Panc1 (cell line): ENCODE measurements around the gene BEND3. TPM values are rescaled to one million over a fixed set of nuclear protein-coding genes. Genes with fewer than 3 reads are reported as not detected.

Experiments used
- ATAC-seq: fragments of 200-7000 bp; cut with Tn5 transposase; 2 replicates; pipeline ENCODE4 v1.9.1; 2020; ENCODE audit warnings: mild to moderate bottlenecking, moderate library complexity
- BruUV-seq: library from RNA; stranded (reverse); fragments of 400-500 nt; replicated peaks from 2 replicates; lab custom pipeline; 2021; lab: Mats Ljungman, UMichigan
- CTCF ChIA-PET: fragments of 300-600 bp; sonication (Branson Sonifier 250); formaldehyde crosslinking; loops from one replicate; lab custom pipeline; 2022; ENCODE audit warnings: antibody characterized with exemption; lab: Charles Lee
- POLR2A ChIA-PET: fragments of 300-600 bp; sonication (Branson Sonifier 250); formaldehyde crosslinking; loops from one replicate; lab custom pipeline; 2022; ENCODE audit warnings: antibody characterized with exemption; lab: Charles Lee
- DNase-seq: peaks from one replicate; pipeline ENCODE4 v3.0.0-alpha.2; 2010; ENCODE audit warnings: low read depth, low spot score
- H3K27ac ChIP-seq: 2 replicates; pipeline ENCODE4 v1.5.1; 2011; ENCODE audit warnings: mild to moderate bottlenecking, low read length, inconsistent platforms
- H3K27me3 ChIP-seq: fragments of 200-500 bp; sonication (Bioruptor generic); 2 replicates; pipeline ENCODE4 v1.6.0; 2014; ENCODE audit warnings: low read length, inconsistent platforms; ENCODE audit not compliant: control insufficient read depth, insufficient read depth
- H3K36me3 ChIP-seq: fragments of 200-500 bp; sonication (Bioruptor generic); 2 replicates; pipeline ENCODE4 v1.5.1; 2014; ENCODE audit warnings: inconsistent platforms, mild to moderate bottlenecking, low read length, moderate library complexity; ENCODE audit not compliant: control insufficient read depth, insufficient read depth
- H3K4me1 ChIP-seq: 2 replicates; pipeline ENCODE4 v1.5.1; 2011; ENCODE audit warnings: inconsistent platforms, mild to moderate bottlenecking, low read length, moderate library complexity; ENCODE audit not compliant: control insufficient read depth, insufficient read depth
- H3K4me3 ChIP-seq, 2 experiments: 2 replicates each; pipeline ENCODE4 v1.5.1; 2011 to 2012; ENCODE audit warnings: low read depth in 2 of 2, low read length in 2 of 2, mild to moderate bottlenecking in 2 of 2, inconsistent platforms in 1 of 2, moderate library complexity in 1 of 2
- H3K9me3 ChIP-seq: fragments of 200-500 bp; sonication (Bioruptor generic); 2 replicates; pipeline ENCODE4 v1.5.1; 2014; ENCODE audit warnings: low read depth, mild to moderate bottlenecking, inconsistent platforms, low read length, moderate library complexity; ENCODE audit not compliant: control insufficient read depth, insufficient read depth
- POLR2AphosphoS5 ChIP-seq: IDR thresholded peaks from 2 replicates; pipeline ENCODE4 v1.6.1; 2012; ENCODE audit warnings: mild to moderate bottlenecking, low read depth, low read length, moderate library complexity
- SIN3A ChIP-seq: IDR thresholded peaks from 2 replicates; pipeline ENCODE4 v1.6.1; 2012; ENCODE audit warnings: low read depth, mild to moderate bottlenecking, low read length, moderate library complexity, borderline replicate concordance; ENCODE audit not compliant: insufficient read depth
- TCF7L2 ChIP-seq: IDR thresholded peaks from 2 replicates; pipeline ENCODE4 v1.6.1; 2011; ENCODE audit warnings: mild to moderate bottlenecking, low read depth, low read length, inconsistent platforms
- in situ Hi-C: cut with HindIII; loops from 2 replicates; pipeline ENCODE4 v1.10.0; 2016; ENCODE audit warnings: low sequenced_read_pairs, low pct_unique_long_range_greater_than_20kb
- intact Hi-C: fragments of 100-400 bp; cut with micrococcal nuclease; formaldehyde crosslinking; loops from one replicate; pipeline ENCODE4 v1.10.0; 2022; ENCODE audit not compliant: unreplicated experiment
- total RNA-seq: library from RNA; stranded (reverse); gene quantifications from one replicate; pipeline ENCODE4 v1.2.1, GENCODE V29; 2021; ENCODE audit not compliant: unreplicated experiment
- TF ChIP-seq, protein P1 (sequence below): fragments of 450-650 bp; IDR thresholded peaks from 2 replicates; pipeline ENCODE4 v1.5.1; 2017; ENCODE audit warnings: mild to moderate bottlenecking
- TF ChIP-seq, protein P2 (sequence below), 2 experiments: IDR thresholded peaks; 2 replicates each; pipeline ENCODE4 v1.6.1; 2011 to 2012; ENCODE audit warnings: low read depth in 2 of 2, control low read depth in 1 of 2, low read length in 1 of 2, mild to moderate bottlenecking in 1 of 2, moderate library complexity in 1 of 2; ENCODE audit not compliant: insufficient read depth in 1 of 2

Gene BEND3
- total RNA-seq, 1 experiment from 2014 or later: 9.9 TPM

DNA sequence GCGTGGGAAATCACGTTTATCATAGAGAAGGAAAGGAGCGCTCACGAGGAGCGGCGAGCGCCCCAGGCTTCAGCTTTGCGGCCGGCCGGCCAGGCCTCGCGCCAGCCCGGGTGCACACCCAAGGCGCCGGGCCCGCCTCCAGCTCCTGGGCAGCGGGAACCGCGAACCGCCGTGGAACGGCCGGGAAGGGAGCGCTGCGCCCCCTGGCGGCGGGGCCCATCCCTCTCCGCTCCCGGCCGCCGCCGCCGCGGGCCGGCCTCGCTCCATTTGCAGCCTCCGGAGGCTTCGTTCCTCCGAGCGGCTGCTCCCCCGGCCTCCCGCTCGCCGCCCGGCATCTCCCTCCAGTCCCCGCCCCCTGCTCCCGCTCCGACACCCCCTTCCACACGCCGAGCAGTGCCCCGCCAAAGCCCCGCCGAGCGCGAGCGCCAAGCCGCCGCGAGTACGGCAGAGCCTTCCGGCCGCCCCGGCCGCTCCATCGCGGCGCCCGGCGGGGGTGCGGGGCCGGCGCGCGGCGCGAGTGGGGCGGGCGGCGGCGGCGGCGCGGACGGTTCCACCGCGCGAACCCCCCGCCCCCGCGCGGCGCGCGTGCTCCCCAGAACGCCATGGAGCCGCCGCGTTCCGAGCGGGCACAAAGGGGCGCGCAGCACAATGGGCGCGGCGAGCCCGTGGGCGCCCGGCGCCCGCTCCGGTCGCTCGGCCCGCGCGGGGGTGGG is 946 bp downstream of the BEND3 start:
- no peaks in the 10 kb centered on the region for H3K9me3 ChIP-seq
- H3K4me3 ChIP-seq: peak overlapping the region; percentile 59 to 77
- no peaks in the 10 kb centered on the region for H3K36me3 ChIP-seq
- ATAC-seq (peak; percentile 86), DNase-seq (no peak)
- TF ChIP-seq SIN3A (no peak), TCF7L2 (peak; percentile 48; the same call in 1 of the 2 replicates)
- TF ChIP-seq, protein P1, sequence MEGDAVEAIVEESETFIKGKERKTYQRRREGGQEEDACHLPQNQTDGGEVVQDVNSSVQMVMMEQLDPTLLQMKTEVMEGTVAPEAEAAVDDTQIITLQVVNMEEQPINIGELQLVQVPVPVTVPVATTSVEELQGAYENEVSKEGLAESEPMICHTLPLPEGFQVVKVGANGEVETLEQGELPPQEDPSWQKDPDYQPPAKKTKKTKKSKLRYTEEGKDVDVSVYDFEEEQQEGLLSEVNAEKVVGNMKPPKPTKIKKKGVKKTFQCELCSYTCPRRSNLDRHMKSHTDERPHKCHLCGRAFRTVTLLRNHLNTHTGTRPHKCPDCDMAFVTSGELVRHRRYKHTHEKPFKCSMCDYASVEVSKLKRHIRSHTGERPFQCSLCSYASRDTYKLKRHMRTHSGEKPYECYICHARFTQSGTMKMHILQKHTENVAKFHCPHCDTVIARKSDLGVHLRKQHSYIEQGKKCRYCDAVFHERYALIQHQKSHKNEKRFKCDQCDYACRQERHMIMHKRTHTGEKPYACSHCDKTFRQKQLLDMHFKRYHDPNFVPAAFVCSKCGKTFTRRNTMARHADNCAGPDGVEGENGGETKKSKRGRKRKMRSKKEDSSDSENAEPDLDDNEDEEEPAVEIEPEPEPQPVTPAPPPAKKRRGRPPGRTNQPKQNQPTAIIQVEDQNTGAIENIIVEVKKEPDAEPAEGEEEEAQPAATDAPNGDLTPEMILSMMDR: peak; percentile 98
- ChIA-PET POLR2A (interaction anchor here (0.6 kb wide), 1 partner anchor 12 kb away, joined by 3 read pairs; no protein-coding TSS in a partner anchor), CTCF (interaction anchor here (0.6 to 1.4 kb wide), 3 partner anchors 15 to 140 kb away, joined by 3 to 8 read pairs (median 6); no protein-coding TSS in a partner anchor)
- peaks cover 16% of the 10 kb centered on the region for H3K4me1 ChIP-seq
- in situ Hi-C loops: no loop called here
- H3K27ac ChIP-seq: peak overlapping the region; percentile 79
- BruUV-seq: no TSS peak
- H3K27me3 ChIP-seq: no peaks in the 10 kb centered on the region
- intact Hi-C loops: loop anchor here (5.0 to 10.0 kb wide), 2 partner anchors 37 to 440 kb away; no protein-coding TSS in a partner anchor

DNA sequence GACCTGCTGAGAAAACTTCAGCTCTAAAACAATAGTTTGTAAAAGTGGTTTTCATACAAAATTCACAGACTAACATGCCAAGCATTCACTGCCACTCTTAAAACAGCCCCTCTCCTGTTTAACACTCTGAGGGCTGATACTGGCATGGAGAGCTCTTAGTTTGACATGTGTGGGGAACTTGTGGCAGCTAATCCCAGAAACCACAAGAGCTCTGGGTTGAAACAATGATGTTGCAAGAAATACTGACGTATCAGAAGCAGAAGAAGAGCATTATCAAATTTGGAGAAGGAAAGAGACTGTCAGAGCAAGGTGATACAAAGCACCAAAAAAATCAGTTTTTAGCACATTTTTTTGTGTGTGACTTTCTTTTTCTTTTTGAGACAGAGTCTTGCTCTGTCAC is 5.1 kb downstream of the BEND3 start:
- peaks cover 7% of the 10 kb centered on the region for H3K4me1 ChIP-seq
- no peak overlapping the region for H3K27ac ChIP-seq
- in situ Hi-C loops: no loop called here
- ATAC-seq (no peak), DNase-seq (no peak)
- BruUV-seq: no TSS peak
- ChIA-PET CTCF (interaction anchor here (0.6 kb wide), 2 partner anchors 29 to 137 kb away, joined by 3 to 4 read pairs; no protein-coding TSS in a partner anchor), POLR2A (interaction anchor here (0.6 kb wide), 1 partner anchor 1499 kb away, joined by 3 read pairs; no protein-coding TSS in a partner anchor)
- no peaks in the 10 kb centered on the region for H3K9me3 ChIP-seq
- no peaks in the 10 kb centered on the region for H3K27me3 ChIP-seq
- TF ChIP-seq SIN3A: no peak
- TF ChIP-seq, protein P1: no peak
- no peak for TF ChIP-seq POLR2AphosphoS5
- TF ChIP-seq, protein P2, sequence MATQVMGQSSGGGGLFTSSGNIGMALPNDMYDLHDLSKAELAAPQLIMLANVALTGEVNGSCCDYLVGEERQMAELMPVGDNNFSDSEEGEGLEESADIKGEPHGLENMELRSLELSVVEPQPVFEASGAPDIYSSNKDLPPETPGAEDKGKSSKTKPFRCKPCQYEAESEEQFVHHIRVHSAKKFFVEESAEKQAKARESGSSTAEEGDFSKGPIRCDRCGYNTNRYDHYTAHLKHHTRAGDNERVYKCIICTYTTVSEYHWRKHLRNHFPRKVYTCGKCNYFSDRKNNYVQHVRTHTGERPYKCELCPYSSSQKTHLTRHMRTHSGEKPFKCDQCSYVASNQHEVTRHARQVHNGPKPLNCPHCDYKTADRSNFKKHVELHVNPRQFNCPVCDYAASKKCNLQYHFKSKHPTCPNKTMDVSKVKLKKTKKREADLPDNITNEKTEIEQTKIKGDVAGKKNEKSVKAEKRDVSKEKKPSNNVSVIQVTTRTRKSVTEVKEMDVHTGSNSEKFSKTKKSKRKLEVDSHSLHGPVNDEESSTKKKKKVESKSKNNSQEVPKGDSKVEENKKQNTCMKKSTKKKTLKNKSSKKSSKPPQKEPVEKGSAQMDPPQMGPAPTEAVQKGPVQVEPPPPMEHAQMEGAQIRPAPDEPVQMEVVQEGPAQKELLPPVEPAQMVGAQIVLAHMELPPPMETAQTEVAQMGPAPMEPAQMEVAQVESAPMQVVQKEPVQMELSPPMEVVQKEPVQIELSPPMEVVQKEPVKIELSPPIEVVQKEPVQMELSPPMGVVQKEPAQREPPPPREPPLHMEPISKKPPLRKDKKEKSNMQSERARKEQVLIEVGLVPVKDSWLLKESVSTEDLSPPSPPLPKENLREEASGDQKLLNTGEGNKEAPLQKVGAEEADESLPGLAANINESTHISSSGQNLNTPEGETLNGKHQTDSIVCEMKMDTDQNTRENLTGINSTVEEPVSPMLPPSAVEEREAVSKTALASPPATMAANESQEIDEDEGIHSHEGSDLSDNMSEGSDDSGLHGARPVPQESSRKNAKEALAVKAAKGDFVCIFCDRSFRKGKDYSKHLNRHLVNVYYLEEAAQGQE (IDR thresholded peaks at IDR 0.05; ENCODE audit: insufficient read depth in 1 of 2, low read depth in 2 of 2, low read length in 1 of 2): no peak
- TF ChIP-seq TCF7L2: no peak
- H3K4me3 ChIP-seq: no peak overlapping the region
- intact Hi-C loops: loop anchor here (5.0 to 10.0 kb wide), 2 partner anchors 33 to 435 kb away; no protein-coding TSS in a partner anchor
- H3K36me3 ChIP-seq: no peaks in the 10 kb centered on the region
